NT2/D1 (cell line): ENCODE results near the gene CD300C.

ENCODE experiments used
- SUZ12 ChIP-seq: IDR thresholded peaks from 2 replicates; pipeline ENCODE4 v1.6.1; 2011; ENCODE audit not compliant: insufficient read length, insufficient read depth; ENCODE audit errors: extremely low read depth
- YY1 ChIP-seq: IDR thresholded peaks from 2 replicates; pipeline ENCODE4 v1.6.1; 2011; ENCODE audit not compliant: insufficient read length, insufficient read depth
- ZNF274 ChIP-seq: IDR thresholded peaks from 2 replicates; pipeline ENCODE4 v1.6.1; 2011; ENCODE audit warnings: mild to moderate bottlenecking, low read depth, low read length

DNA sequence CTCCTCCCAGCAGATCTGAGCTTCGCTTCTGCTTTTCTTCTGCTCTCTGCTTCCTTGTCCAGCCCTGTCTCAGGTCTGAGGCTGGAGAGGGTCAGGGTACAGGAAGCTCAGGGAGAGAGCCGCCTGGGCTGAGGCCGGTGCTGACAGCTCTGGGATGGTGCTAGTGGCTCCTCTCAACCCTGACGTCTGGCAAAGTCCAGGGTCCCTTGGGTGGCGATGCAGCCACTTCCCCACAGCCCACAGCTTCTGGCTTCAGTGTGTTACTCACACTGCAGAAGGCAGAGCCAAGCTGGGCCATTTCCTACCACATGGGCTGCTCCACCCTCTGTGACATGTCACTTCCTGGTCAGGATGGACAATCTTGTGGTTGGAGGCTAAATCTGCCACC, at the start of gene CD300C:
- TF ChIP-seq YY1 (no peak), ZNF274 (no peak), SUZ12 (no peak)
